Activated gamma-delta T cell (primary cell): ENCODE measurements around the gene SERPINA6.
"Not testable (repeated sequence)": the region's sequence is repeated elsewhere in the genome, so short reads cannot be mapped to it uniquely, and the experiment has no call there.

ENCODE experiments used
- DNase-seq: peaks from one replicate; lab custom pipeline; 2025; lab: John Stamatoyannopoulos, UW
- total RNA-seq, 2 donors: gene quantifications; one replicate each; lab custom pipeline; 2026; lab: John Stamatoyannopoulos, UW

SERPINA6 gene, protein sequence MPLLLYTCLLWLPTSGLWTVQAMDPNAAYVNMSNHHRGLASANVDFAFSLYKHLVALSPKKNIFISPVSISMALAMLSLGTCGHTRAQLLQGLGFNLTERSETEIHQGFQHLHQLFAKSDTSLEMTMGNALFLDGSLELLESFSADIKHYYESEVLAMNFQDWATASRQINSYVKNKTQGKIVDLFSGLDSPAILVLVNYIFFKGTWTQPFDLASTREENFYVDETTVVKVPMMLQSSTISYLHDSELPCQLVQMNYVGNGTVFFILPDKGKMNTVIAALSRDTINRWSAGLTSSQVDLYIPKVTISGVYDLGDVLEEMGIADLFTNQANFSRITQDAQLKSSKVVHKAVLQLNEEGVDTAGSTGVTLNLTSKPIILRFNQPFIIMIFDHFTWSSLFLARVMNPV
- 0 reads per million in 2 donors for total RNA-seq

DNA sequence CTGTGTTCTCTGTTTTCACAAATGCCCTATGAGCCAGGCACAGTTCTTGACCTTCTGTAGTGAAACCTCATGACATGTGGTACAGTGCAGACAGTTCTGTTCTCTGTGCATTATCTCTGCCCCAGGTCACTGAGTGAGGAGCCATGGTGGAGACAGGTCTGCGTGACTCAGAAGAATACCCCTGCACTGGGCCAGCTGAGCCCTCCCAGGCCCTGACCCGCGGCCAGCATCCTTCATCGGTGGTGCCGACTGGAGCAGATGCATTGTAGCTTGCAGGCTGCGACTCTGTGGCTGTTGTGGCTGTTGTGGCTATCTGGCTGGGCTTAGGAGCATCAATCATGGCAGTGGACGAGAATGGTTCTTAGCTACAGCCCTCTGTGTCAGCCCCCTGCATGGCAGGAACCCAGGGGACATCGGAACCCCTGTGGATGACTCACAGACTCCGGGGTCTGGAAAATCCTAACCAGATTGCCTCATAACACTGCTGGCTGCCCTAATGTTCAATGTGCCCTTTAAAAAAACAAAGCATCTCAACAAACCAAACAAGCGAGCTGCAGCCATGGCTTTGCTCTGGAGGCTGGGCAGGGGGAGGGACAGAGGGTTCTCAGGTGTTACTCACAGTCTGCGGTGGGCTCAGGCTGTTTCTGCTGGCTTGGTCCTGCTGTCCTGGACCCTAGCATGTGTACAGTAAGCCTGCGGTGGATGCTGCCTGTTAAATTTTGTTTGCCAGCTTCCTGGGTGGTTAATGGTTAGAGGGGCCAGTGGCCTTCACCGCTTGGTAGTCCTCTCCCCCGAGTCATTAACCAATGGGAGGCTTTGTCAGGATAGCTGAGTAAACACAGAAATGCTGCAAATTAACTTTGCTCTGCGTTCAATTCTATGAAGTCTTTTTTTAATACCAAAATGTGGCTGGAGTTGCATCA is at the start of gene SERPINA6:
TSS of gene SERPINA6 (minus strand) at position 689 of the 923 bp plus-strand sequence. CDS start 8,688 bp downstream, outside the sequence.
- DNase-seq, result no peak

DNA sequence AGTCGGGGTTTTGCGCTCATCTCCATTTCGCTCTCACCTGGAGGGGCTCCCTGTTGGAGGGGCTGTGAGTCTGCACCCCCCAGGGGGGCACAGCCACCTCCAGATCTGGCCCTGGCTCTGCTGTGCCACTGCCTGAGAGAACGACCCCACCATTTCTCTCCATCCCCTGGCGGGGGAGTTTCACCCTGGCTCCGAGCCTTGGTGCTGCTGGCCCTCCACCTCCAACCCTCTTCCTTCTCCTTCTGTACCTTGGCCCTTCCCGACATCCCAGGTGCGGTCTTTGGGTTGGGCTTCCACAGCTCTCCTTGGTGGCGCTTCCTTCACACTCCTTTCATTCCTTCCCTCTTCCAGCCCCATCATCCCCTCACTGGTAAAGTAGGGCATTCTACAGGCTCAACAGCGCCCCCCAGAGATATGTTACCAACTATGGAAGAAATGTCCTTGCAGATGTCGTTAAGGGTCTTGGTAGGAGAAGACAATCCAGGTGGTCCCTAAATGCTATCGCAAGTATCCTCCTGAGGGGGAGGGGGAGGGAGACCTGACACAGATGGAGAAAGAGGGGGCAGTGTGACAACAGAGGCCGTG is 49.0 kb upstream of the SERPINA6 start:
- no peak for DNase-seq

DNA sequence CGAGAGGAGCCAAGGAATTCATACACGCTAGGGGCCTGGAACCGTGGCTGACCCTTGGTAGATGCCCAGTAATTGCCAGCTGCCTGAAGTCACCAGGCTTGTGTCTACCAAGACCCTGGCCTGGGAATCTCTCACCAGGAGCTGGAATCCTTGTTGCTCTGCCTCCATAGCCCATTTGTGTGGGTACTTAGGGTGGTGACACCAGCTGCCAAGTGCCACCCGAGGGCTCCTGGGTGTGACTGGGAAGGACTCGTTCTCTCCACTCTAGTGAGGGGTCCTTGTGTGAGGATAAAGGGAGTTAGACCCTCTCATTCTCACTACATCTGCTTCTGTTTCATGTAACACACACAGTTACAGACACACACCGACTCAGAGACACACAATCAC is 47.4 kb upstream of the SERPINA6 start:
- DNase-seq, result no peak

DNA sequence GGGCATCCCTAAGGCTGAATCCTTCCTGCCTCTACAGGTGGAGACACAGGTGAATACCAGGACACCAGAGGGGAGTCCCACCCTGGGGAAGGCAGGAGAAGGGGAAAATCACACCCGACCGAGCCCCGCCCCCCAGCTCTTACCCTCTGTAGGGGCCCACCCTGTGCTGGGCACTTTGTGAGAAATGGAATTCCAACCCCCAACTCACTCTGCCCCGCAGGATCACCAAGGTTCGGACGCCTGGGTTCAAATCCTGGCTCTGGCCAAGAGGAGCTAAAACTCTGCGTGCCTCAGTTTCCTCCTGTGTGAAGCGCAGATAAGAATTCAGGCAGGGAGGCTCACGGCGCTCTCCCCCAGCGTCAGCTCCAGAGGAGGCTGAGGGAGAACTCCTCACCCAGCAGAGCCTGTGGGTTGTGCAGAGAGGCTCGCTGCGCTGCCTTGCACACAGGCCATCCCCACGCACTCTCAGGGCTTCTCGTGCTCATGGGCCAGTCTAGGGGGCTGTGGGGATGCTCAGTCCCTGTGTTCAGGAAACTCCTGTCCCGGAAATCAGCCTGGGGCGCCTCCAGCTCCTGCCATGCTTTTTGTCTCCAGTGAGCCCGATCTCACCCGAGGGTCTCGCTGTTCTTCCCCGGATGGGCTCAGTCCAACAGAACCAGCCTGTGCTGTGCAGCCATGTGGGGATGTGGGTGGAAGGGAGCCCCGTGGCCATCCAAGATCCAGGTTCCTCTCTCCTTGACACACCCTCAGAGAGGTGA is 46.8 kb upstream of the SERPINA6 start:
- not testable (repeated sequence) for DNase-seq

DNA sequence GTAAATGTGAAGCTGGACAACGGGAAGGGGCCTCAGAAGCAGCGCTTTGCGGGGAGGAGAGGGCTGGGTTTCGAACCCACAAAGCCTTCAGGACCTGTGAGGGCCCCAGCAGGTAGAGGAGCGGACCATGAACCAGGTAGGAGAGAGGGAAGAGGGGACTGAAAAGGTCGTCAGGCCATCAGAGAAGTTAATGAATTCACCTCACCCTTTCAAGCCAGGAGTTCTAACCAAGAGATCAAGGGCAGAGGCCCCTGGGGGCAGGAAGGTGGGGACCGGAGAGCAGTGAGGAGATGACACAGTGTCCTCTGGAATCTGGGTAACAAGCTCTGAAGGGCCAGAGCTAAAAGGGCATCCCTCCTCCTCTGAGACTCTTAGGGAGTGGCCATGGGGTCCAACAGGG is 45.8 kb upstream of the SERPINA6 start:
- no peak for DNase-seq

DNA sequence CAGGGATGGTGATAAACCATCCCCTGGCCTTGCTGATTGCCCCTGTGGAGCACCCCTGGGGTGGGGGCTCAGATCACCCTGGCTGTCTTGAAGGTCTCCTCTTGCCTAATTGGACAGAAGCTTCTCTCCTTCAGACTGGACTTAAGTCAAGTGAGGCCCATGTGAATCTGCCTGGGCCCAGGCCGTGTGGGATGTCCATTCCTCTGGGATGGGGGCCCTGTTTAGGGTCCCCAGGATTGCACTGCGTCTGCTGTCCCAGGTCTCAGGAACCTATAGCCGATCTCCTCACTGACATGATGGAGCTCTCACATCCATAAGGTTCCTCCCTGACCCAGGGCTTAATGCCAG is 45.1 kb upstream of the SERPINA6 start:
- no peak for DNase-seq

DNA sequence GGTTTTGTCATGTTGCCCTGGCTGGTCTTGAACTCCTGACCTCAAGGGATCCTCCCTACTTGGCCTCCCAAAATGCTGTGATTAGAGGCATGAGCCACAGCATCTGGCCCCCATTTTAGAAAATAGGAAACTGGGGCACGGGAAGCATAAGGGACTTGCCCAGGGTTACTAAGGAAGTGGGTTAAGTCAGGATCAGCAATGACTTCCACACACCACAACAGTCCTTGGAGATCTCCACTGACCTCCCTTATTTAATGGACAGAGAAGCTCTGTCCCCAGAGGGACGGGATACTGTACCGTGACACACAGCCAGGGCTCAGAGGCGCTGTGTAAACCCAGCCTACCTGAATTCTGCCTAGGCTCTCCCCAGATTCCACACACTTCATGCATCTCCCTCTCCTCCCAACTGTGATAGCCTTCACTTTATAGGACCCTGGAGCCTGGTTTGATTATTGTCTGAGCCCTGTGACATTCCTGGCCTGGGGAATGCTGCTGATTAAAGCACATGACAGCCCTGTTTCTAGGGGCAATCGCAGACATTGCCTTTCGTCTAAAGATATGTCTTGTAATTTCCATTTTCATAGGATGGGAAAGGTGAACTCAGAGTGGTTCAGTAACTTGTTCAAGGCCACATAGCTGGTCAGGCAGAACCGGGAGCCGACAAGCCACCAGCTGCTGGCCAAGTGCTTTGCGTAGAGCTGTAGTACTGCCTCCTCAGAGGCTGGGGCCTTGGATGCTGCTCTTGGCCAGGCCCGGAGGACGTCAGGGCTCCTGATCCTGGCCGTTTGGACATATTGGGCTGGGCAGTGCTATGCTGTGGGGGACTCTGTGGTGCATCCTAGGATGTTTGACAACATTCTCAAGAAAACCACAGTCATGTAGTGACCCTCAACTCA is 44.5 kb upstream of the SERPINA6 start:
- no peak for DNase-seq

DNA sequence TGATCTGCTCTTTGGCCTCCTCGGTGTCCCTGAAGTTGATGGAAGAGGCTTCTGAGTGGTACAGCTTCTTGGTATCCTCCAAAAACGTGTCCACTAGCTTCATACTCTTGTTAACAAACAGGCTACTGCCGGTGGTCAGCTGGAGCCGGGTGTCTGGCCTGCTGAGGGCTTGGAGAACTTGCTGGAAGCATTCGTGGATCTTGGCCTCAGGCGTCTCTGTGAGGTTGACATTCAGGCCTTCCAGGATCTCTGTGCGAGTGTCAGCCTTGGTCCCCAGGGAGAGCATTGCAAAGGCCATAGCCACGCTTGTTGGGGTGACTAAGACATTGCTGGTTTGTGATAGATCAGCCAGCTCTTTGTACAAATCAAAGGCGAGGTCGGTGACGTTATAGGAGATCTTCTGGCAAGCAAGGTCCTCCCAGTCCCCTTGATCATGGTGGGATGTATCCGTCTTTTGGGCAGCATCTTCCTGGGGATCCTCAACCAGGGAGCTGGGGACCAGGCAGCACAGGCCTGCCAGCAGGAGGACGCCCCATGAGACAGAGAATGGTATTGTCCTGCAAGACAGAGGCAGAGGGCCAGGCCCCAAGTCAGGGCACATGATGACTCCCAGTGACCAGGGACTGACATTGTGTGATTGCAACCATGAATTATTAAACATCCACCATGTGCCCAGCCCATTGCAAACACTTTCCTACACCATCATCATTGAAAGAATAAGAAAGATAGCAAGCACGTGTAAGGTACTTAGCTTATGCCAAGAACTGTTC is 43.2 kb upstream of the SERPINA6 start, which contains the start of gene SERPINA2:
TSS of gene SERPINA2 (minus strand) at position 553 of the 770 bp plus-strand sequence.
- no peak for DNase-seq

DNA sequence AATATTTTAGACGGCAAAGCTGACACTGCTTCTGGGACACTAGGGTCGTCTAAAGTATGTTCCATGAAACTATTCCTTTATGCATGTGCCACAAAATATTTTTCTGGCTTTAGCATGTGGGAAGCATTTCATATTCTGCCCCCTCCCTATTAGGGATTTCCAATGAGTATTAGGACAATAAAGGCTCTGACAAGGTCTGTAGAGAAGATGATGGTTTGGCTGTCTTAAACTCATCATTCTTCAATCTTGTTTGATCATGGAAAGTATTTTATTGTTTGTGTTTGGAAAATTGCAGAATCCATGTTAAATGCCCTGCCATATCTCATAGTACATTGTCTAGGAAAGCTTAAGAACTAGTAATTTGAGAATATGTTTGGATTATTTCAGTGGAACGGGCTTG is 42.5 kb upstream of the SERPINA6 start:
- DNase-seq, result no peak

DNA sequence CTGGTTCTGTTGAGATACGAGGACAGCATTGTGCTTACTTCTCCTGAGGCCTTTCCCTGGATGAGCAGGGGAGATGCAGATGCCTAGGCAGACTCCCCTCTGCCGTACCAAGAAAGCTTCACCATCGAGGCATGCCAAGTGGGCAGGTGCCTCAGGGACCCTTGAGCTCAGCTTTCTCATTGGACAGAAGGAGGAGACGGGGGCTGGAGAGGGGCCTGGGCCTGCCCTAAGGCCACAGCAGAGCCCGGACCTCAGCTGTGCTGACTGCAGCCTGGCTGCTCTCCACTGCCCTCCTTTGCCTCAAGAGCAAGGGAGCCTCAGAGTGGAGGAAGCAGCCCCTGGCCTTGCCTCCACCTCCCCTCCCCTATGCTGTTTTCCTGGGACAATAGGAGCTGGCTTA is 41.8 kb upstream of the SERPINA6 start:
- no peak for DNase-seq

DNA sequence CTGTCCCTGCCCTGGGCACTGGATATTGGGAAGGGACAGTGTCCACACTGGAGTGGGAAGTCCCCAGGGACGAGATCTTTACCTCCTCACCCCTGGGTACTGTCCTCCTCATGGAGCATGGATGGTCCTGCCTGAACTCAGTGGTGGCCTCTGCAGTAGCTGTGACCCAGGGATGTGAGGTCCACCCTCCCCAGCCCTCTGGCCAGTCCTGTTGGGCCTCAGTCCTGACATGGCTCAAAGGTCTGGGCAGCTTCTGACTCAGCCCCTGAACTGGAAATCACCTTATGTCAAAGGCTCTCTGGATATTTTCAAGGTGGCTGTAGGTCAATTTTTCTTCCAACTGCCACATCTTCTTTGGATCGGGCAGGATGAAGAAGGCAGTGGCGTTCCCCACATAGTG is 40.9 kb upstream of the SERPINA6 start:
- no peak for DNase-seq

DNA sequence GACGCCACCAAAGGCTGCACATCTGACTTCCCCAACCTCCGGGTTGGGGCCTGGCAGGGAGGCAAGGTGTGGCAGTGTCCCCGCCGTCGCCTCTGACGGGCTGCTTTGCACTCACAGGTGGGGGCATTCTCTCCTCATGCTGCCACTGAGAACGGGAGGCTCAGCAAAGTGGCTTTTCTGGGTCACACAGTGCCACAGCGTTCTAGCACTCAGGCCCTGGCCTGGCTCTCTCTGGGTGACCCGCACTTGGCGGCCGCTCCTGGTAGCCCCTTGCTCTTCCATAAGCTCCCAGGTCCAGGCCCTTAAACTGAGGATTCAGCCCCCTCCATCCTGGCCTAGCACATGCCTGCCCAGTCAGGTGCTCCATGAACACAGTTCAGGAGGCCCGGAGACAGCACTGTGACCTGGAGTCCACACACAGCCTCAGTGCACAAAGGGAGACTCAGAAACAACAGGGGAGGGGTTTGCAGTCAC is 40.1 kb upstream of the SERPINA6 start:
- DNase-seq, result no peak

DNA sequence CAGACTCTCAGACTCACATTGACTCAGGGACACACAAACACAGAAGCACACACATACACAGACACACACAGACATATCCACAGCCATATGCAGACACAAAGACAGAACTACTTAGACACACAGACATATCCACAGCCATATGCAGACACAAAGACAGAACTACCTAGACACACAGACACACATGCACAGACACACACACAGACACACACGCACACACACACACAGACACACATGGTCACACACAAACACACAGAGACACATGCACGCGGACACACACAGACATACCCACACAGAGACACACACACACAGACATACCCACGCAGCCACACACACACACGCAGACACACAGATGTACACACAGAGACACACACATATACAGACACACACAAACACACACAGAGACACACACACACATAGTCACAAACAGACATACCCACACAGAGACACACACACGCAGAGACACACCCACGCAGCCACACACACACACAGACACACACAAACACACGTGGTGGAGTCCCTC is 39.5 kb upstream of the SERPINA6 start:
- DNase-seq, result no peak

DNA sequence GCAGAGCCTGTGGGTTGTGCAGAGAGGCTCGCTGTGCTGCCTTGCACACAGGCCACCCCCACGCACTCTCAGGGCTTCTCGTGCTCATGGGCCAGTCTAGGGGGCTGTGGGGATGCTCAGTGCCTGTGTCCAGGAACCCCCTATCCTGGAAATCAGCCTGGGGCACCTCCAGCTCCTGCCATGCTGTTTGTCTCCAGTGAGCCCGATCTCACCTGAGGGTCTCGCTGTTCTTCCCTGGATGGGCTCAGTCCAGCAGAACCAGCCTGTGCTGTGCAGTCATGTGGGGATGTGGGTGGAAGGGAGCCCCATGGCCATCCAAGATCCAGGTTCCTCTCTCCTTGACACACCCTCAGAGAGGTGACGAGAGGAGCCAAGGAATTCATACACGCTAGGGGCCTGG is 38.5 kb upstream of the SERPINA6 start:
- no peak for DNase-seq

DNA sequence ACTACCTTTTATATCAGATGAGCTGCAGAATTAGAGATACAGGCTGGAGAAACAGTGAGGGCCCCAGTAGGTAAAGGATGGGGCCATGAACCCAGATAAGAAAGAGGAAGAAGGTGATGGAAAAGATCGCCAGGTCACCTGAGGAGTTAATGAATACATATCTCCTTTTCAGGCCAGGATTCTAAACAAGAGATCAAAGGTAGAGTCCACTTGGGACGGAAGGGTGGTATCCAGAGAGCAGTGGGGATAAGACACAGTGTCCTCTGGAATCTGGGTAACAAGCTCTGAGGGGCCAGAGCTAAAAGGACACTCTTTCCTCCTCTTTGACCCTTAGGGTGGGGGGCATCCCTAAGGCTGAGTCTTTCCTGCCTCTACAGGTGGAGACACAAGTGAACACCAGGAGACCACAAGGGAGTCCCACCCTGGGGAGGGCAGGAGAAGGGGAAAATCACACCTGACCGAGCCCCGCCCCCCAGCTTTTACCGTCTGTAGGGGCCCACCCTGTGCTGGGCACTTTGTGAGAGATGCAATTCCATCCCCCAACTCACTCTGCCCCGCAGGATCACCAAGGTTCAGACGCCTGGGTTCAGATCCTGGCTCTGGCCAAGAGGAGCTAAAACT is 37.9 kb upstream of the SERPINA6 start:
- no peak for DNase-seq

DNA sequence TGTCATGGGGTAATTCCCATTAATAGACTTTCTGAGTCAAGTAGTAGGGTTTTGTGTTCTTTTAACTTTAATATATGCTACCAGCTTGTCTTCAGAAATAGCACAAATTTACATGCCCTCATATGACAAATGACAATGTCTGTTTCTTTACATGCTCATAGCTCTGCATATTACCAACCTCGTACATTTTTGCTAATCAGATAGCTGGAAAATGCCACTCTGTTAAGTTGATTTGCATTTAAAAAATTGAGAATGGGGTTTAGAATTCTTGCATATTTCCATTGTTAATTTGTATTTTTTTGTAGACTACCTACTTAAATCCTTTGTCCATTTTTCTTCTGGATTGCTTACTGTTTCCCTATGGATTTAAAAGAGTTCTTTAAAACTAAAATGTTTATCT is 34.0 kb upstream of the SERPINA6 start:
- DNase-seq, result no peak

DNA sequence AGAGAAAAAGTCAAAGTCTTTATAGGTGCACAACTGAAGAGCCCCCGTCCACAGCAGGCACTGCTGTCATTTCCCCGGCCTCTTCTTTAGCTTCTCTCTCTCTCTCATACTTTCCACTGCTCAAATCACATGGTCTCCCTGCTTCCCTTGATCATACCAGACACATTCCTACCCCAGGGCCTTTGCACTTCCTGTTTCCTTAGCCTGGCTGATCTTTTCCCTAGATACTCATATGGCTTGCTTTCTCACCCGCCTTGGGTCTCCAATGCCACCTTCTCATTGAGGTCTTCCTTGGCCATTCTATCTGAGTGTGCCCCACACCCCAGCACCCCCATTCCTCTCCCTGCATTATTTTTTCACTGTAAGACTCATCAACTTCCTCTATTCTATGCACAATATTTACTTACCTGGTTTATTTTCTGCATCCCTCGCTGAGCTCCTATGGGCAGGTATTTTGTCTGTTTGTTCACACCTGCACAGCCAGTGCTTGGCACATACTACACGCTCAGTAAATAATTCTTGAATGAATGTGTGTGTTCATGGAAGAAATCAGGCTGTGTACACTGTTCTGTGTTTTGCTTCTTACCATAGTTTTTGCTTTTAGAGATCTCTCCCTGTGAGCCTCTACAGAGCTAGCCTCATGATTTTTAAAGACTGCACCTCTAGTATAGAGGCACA is 33.4 kb upstream of the SERPINA6 start:
- no peak for DNase-seq

DNA sequence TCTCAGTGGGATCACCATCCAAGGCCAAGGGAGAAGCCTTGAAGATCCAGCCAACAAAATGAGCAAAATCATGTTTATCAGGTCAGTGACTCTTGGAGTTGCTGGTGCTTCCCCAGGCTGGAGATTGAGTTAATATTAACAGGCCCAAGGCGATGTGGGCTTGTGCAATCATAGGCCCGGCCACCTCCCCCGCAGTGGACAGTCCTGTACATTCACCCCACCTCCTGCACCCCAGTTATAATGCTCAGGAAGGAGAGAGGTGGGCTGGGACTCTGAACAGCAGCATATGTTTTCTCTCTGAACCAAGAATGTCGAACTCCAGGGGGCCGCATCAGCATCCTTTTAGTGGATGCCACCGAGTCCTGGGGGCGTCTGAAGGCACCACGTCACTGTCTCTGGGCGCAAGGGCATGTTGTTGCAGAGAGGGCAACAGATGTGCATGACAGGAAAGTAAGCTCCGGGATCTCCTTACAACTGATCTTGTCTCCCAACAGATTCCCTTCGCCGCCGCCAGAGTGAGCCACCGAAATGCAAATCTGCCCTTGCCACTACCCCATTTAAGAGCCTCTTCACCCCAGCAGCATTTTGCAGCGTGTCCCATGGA is 32.2 kb upstream of the SERPINA6 start:
- no peak for DNase-seq
